Stimulated activated CD4-positive, alpha-beta T cell treated with anti-CD3 and anti-CD28 coated beads, Interleukin-1b, Interleukin-23, amount 100 ng/mL, for 48 hours (primary cell): Measurements from ENCODE around the gene SSTR5.
"Not testable (repeated sequence)": the region's sequence is repeated elsewhere in the genome, so short reads cannot be mapped to it uniquely, and the experiment has no call there.

Source experiments
- DNase-seq: peaks from one replicate; pipeline ENCODE4 v3.0.0-alpha.2; 2020

SSTR5 gene

DNA sequence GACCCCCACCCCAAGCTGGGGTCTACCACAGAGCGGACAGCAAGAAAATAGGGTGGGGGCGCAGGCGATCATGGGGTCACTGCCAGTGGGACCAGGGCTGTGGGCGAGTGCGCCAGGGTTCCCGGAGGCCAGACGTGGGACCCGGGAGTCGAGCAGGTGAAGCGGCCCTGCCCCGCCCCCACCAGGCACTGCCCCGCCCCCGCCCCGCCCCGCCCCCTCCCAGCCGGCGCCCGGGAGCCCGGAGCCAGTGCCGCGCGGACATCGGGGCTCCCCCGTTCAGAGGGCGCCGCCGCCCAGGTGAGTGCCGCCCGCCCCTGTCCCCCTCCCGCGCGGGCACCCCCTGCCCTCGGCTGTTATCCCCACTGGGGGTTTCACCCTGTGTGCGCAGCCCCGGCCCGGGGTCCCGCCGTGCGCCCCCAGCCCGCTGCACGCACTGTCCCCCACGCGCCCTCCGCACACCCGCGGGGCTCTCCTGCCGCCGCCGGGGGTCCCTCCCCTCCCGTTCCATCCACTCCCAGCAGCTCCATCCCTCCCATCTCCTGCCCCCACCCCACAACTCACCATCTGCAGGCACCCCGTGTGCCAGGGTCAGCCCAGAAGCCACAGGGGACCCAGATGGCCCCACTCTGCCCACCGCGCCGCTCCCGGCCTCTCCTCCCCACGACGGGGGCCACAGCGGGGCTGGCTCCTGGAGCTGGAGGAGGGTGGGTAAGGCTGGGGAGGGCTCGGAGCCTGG lies at the start of gene SSTR5:
Gene SSTR5, plus strand, starts transcription at position 222 of the 736 bp plus-strand sequence. CDS start 6,122 bp downstream, outside the sequence.
- DNase-seq, result no peak

DNA sequence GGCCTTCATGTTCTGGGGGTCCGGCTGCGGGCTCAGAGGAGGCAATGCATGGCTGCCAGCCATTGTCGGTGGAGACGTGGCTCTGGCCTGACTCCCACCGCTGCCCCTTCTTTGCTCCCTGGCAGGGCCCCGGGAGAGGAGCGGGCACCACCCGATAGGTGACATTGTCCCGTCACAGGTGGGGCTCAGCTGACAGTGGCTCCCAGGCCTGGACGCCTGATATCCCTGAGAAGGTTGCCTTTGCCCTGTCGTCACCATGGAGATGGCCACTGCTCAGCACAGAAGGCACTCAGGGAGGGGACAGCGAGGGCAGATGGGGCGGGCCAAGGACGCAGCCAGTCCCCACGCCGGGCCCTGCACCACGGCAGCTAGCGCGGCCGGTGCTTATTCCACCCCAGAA lies 48.4 kb upstream of the SSTR5 start:
- DNase-seq, result no peak

DNA sequence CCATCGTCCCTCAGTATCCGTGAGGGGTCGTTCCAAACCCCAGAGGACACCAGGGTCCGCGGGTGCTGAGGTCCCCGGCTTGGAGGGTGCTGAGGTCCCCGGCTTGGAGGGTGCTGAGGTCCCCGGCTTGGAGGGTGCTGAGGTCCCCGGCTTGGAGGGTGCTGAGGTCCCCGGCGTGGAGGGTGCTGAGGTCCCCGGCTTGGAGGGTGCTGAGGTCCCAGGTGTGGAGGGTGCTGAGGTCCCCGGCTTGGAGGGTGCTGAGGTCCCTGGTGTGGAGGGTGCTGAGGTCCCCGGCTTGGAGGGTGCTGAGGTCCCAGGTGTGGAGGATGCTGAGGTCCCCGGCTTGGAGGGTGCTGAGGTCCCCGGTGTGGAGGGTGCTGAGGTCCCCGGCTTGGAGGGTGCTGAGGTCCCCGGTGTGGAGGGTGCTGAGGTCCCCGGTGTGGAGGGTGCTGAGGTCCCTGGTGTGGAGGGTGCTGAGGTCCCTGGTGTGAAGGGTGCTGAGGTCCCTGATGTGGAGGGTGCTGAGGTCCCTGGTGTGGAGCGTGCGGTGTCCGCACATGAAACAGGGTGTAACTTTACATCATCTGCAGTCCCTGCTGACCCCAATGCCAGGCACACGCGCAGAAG lies 47.3 kb upstream of the SSTR5 start:
- not testable (repeated sequence) for DNase-seq

DNA sequence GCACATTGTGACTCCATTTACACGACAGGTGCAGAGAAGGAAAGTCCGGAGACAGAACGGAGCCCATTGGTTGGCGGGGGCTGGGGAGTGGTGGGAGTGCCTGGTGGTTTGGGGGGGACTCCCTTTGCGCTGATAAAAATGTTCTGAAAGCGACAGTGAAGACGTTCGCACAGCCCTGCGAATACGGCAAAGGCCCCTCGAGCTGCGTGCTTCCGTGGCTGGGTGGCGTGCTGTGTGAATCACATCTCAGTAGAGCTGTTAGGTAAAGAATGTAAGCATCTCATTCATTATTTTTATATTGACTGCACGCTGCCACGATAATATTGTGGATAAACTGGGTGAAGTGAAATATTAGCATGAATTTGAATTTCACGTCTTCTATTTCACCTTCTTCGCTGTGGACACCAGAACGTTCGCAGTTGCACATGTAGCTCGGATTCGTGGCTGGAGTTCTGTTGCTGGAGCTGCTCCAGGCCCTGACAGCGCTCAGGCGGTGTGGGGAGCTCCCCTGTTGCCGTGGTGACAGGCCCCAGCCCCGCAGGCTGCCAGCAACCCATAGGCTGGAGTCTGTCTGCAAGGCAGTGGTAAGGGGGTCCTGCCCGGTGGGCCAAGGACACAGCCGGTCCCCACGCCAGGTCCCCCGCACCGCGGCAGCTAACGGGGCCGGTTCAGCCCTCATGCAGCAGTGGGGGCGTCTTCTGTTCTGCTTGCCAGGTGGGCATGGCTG lies 46.3 kb upstream of the SSTR5 start:
- DNase-seq, result no peak

DNA sequence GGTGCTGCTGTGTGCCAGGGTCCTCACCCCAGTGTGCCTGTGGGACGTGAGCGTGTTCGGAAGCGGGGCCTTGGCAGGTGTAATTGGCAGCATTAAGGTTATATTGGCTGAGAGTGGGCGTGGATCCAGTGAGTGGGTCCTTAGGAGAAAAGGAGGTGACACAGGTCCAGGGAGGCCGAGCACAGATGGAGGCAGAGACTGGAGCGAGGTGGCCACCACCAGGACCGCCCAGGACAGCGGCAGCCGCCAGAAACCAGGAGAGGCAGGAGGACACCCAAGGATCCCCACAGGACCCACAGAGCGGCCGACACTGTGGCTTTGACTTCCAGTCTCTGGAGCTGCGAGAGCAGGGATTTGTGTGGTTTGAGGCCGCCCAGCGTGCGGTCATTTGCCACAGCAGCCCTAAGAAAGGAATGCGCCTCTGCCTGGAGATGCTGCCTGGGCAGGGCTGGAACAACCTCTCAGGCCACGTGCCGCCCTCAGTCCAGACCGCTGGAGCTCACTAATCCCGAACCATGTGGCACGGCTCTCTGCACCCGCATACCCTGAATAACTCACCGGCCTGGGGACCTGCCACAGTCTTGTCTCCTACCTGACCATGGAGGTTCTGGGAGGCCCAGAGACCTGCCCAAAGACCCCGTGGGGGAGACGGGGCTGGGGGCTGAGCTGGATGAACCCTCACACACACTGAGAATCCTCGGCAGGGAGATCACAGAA lies 45.6 kb upstream of the SSTR5 start:
- DNase-seq, result no peak

DNA sequence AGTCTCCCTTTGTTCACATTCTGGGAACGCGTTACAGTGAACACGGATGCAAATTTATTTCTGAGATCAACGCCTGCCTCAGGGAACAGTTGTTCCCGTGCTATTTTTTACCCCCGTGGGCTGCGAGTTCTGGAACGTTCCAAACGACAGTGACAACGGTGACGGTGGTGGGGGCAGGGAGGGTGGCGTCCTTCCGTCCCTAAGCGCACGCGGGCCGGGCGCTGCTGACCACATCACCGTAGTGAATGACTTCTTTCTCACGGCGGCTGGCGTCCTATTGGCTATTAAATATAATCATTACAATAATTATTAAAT lies 45.1 kb upstream of the SSTR5 start:
- DNase-seq, result no peak

DNA sequence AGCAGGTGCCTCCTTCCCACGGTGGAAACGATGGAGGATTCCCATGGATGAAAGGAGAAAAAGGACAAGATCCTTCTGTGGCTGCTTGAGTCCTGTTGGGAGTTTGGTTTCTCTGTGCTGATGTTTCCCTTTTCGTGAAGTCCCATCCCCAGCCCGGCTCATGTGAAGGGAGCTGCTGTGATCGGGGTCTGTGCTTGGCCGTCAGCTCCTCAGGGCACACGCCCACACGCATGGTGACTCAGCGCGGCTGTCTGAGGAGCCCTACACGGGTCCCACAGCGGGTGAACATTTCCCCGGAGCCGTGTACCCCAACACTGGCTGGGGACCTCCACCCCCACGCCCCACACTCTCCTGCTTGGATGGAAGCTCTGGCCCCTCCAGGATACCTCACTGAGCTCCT lies 44.5 kb upstream of the SSTR5 start:
- DNase-seq, result no peak

DNA sequence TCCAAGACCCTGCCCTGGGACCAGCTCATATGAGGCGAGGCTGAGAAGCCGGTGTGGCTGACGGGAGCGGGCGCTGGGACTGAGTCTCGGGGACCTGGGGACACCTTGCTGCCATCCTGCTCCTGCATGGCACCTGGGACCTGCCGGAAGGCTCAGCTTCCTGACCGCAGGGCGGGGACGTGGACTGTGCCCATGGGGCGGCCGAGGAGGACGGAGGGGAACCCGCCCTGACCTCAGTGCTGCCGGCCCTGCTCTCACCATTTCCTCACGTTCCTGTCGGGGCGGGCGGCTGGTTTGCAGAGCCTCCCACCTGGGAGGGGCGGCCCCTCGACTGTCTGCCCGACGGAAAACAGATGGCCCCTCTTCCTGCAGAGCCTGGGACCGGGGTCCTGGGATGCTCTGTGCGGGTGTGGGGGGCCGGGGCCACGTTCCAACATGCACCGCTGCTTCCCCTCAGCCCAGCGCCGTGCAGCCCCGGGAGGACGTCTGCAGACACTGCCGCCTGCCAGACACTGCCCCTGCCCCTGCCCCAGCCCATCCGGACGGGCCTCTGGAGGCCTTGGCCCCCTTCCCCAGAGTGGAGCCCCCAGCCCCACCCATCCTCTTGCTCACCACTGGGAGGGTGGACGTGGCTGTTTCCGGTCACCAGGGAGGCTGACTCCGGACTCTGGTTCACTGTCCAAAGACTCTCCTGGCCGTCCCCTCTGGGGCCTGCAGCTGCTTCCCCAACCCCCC lies 43.9 kb upstream of the SSTR5 start:
- DNase-seq, result no peak

DNA sequence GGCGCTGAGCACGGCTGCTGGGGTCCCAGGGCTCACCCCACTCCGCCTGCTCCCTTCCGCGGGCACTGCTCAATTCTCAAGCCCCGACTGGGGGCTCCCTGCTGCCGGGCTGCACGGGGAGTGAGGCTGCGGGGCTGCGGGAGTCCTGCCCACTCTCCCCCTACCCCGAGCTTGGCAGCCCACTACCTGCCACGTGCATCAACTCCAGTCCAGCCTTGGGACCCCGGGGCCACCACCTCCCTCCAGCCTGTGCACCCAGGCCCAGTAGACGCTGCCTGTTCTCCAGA lies 43.3 kb upstream of the SSTR5 start:
- no peak for DNase-seq

DNA sequence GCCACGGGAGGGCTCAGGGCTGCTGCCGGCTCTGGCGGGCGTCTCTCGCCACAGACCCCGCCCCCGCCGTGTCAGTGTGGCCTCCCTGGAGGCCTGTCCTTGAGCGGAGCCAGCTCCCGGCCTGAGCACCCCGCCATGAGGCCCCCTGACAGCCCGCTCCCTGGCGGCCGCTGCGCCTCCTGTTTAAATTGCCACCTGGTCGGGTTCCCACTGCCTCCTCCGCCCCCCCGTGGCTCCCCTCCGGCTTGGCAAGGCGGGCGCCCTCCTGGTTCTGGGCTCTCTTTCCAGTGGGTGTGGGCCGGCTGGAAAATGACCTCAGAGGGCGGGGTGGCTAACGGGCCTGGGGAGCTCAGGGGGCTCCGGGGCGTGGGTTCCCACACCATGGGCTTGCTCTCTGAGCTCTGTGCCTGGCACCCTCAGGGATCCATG lies 42.1 kb upstream of the SSTR5 start:
- no peak for DNase-seq

DNA sequence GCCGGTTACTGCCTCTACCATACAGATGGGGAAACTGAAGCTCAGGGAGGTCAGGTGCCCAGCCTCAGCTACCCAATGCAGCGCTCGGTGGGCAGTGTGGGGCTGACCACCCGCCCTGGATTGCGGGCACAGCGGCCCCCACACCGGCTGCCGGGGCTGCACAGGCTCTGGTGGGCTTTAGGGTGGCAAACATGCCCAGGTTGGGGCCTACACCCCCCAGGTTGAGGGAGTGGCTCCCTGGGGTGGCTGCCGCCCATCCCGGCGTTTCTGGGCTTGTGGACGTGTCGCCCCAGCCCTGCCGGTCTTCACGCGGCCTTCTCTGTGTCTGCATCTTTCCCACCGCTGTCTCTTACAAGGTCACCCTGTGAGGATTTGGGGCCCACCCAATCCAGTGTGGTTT lies 40.9 kb upstream of the SSTR5 start:
- no peak for DNase-seq

DNA sequence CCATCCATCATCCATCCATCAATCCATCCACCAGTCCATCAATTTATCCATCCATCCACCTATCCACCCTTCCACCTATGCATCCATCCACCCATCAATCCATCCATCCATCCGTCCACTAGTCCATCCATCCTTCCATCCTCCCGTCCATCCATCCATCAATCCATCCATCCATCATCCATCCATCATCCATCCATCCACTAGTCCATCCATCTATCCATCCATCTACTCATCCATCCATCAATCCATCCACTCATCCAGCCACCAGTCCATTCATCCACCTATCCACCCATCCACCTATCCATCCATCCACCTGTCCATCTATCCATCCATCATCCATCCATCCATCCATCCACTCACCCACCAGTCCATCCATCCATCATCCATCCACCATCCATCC lies 39.9 kb upstream of the SSTR5 start:
- DNase-seq, result no peak

DNA sequence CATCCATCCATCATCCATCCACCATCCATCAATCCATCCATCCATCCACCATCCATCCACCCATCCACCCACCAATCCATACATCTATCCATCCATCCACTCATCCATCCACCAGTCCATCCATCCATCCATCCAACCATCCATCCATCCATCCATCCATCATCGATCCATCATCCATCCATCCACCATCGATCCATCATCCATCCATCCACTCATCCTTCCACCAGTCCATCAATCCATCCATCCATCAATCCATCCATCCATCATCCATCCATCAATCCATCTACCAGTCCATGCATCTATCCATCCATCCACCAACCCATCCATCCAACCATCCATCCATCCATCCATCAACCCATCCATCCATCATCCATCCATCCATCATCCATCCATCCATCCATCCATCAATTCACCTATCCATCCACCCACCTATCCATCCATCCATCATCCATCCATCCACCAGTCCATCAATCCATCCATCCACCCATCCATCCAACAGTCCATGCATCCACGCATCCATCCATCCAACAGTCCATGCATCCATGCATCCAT lies 39.3 kb upstream of the SSTR5 start:
- no peak for DNase-seq

DNA sequence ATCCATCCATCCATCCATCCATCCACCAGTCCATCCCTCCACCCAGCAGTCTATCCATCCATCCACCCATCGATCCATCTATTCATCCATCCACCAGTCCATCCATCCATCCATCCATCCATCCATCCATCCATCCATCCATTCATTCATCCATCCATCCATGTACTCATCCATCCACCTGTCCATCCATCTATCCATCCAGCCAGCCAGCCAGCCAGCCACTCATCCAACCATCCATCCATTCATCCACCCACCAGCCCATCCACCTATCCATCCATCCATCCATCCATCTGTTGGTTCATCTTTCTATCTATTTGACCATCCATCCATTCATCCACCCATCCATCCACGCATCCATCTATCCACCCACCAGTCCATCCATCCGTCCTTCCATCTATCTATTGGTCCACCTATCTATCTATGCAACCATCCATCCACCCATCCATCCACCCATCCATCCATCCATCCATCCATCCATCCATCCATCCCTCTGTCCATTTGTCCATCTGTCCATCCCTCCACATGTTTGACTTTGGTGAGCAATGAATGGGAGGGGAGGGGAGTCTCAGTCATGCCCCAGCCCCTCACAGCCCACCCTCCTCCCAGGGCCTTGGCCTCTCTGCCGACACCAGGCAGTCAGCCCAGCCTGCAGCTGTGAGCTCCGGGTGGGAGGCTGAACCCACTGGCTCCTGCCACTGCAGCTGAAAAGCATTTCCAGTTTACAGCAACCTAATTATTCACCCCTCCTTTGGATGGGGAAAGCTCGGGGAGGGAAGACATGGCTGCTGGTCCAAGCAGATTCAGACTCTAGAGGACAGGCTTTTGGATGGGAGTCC lies 38.1 kb upstream of the SSTR5 start:
- no peak for DNase-seq

DNA sequence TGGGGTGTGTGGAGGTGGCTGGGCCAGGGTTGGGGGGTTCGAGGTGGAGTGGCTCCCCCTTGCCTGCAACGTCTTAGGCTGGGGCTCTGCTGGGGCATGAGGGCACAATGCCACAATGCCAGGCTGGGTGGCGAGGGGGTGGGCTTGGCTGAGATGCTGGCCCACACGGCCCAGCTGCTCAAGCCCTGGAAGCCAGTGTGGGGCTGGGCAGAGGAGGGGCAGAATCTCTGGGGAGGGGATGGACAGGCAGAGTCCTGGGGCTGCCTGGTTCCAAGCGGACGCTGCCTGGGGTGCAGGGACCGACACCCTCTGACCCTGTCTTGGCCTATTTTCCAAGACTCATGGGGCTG lies 37.5 kb upstream of the SSTR5 start:
- DNase-seq, result no peak

DNA sequence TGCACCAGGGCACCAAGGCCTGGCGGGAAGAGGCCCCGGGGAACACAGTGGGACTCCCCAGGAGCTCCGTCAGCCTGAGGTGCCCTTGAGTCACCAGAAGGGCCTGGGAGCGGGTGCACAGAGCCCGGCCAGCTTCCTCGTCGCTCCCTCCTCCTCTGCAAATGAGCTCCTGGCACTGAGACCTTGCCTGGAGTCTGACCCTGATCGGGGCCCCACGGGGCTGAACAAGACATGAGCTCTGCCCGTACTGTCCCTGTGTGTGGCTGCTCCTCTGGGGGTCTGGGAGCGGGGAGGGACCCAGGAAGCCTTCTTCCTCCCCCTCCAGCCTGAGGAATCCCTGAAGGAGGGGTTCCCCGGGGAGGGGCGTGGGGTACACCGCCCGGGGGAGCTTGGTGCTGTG lies 36.4 kb upstream of the SSTR5 start:
- no peak for DNase-seq

DNA sequence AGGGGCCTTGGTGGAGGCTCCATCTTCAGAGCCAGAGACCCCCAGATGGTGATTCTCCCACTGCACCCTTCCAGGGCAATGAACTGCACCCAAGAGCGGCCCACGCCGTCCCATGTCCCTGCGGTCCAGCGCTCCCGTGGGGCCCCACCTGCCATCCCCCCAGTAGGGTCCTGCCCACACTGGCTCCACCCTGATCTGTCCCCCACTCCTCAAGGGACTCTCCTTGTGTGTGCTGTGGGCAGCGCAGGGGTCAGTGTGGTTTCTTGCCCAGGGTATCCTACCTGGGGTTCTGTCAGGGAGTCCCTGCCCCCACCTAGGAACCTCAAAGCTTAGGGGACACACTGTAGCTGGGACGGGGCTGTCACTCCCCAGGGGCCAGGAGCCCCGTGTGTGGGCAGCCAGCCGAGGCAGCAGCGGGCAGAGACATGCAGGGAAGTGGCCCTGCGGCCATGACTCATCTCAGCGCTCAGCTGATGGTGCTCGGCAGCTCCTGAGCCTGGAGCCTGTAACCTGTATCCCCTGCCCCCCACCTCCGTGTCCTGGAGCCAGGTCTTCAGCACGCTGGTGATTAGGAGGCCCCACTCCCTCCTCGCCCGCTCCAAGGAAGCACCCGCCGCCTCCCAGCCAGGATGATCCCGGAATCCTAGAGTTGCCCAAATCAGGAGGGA lies 35.7 kb upstream of the SSTR5 start:
- DNase-seq, result no peak

DNA sequence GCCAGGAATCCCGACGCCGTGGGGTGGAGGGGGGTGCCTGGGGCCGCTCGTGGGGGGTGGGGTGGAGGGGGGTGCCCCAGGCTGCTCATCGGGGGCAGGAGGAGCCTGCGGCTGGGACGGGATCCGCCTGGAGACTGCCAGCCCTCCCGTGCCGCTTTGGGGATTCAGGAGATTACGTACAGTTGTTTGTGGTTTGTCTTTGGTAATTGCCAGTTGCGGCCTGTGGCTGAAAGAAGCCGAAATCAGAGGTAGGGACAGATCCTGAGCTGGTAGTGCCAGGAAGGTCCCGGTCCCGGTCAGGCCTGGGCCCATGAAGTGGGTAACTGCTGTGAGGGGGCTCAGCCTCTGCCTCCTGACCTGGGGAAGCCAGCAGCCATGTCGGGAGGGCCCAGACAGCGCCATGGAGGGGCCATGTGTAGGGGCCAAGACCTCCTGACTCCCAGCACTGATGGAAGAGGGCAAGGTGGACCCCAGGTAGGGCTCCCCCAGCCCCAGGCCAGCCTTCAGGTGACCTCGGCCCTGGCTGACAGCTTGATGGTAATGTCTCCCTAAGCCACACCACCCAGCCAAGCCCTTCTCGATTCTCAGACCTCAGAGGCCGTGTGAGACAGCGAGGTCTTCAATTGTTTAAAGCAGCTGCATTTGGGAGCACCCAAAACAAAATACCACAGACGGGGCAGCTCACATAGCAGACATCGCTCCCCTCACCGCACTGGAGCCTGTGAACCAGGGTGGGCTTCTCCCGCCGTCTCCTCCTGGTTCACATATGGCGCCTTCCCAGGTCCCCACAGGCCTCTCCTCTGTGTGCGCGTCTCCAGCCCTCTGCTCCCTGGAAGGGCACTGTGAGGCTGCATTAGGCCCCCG lies 34.9 kb upstream of the SSTR5 start:
- no peak for DNase-seq

DNA sequence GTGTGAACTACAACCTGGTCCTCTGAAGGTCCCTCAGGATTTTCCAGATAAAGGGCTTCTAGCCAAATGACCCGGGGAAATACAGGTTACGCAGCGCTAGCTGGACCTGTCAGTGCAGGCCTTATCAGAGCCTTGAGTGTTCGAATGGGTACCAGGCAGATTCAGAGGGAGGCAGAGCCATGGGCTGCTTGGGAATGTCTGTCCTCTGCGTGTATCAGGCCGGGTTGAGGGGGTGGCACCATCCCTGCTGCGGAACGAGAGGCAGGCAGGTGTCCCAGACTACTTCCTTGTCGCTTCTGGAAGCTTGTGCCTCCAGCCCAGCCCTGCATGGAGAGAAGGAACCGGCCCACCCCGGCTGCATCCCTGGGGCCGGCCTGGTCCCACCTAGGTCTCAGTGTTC lies 33.6 kb upstream of the SSTR5 start:
- no peak for DNase-seq

DNA sequence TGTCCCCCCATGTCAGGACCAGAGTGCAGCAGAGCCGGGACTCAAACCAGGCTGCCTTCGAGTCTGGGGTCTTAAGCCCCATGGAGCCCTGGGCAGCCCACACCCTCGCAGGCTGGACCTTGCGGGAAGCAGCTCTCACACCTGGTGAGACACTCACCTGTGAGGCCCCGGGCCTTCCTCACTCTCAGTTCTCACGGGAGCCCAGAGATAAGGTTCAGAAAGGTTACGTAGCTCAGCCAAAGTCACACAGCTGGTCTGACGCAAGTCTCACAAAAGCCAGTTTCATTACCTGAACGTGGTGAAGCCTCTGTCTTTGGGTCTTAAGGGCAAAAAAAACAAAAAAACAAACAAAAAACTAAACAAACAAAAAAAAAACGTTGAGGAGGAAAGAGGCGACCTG lies 32.8 kb upstream of the SSTR5 start:
- DNase-seq, result no peak
